ENCODE results near the gene DAB1.

DAB1 gene

GRCh38 chr1:57017200-57017599 lies 406.7 kb downstream of the DAB1 start:
- H3K27ac ChIP-seq (ENCODE audit: extremely low read depth, low read depth, low read length), result no peak overlapping the region
- ChIA-PET CTCF (interaction anchor here (0.7 to 2.5 kb wide), 4 partner anchors 10 to 185 kb away, joined by 3 to 10 read pairs (median 4); no protein-coding TSS in a partner anchor), POLR2A (no interaction called here)
- no peaks in the 10 kb centered on the region for H3K4me1 ChIP-seq (ENCODE audit: control insufficient read depth, insufficient read depth, low read length)
- H3K9me3 ChIP-seq (ENCODE audit: control insufficient read depth, insufficient read depth, low read depth, low read length), result no peaks in the 10 kb centered on the region
- no peak overlapping the region for H3K4me3 ChIP-seq (ENCODE audit: low read depth, low read length)
- no peaks in the 10 kb centered on the region for H3K36me3 ChIP-seq (ENCODE audit: control insufficient read depth in 2 of 2, insufficient read depth in 1 of 2, low read length in 2 of 2)
- TF ChIP-seq, protein P1, sequence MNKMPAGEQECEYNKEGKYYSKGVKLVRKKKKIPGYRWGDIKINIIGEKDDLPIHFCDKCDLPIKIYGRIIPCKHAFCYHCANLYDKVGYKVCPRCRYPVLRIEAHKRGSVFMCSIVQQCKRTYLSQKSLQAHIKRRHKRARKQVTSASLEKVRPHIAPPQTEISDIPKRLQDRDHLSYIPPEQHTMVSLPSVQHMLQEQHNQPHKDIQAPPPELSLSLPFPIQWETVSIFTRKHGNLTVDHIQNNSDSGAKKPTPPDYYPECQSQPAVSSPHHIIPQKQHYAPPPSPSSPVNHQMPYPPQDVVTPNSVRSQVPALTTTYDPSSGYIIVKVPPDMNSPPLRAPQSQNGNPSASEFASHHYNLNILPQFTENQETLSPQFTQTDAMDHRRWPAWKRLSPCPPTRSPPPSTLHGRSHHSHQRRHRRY (tag by site-specific recombination; IDR thresholded peaks at IDR 0.05), result no peak
- no peak for TF ChIP-seq ZBTB7A (tag by site-specific recombination; IDR thresholded peaks at IDR 0.05; ENCODE audit: low read depth)
- TF ChIP-seq SCRT2 (tag by site-specific recombination; IDR thresholded peaks at IDR 0.05), result no peak
- TF ChIP-seq ZSCAN23 (tag by site-specific recombination; IDR thresholded peaks at IDR 0.05), result no peak
- TF ChIP-seq ZNF654 (tag by site-specific recombination; IDR thresholded peaks at IDR 0.05; ENCODE audit: low read depth), result no peak
- no peak for TF ChIP-seq ZNF501 (tag by site-specific recombination; IDR thresholded peaks at IDR 0.05)
- TF ChIP-seq, protein P2, sequence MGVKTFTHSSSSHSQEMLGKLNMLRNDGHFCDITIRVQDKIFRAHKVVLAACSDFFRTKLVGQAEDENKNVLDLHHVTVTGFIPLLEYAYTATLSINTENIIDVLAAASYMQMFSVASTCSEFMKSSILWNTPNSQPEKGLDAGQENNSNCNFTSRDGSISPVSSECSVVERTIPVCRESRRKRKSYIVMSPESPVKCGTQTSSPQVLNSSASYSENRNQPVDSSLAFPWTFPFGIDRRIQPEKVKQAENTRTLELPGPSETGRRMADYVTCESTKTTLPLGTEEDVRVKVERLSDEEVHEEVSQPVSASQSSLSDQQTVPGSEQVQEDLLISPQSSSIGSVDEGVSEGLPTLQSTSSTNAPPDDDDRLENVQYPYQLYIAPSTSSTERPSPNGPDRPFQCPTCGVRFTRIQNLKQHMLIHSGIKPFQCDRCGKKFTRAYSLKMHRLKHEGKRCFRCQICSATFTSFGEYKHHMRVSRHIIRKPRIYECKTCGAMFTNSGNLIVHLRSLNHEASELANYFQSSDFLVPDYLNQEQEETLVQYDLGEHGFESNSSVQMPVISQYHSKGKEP (tag by site-specific recombination; IDR thresholded peaks at IDR 0.05), result no peak
- TF ChIP-seq ZNF623 (tag by site-specific recombination; IDR thresholded peaks at IDR 0.05), result no peak
- no peak for TF ChIP-seq CTCF (tag by site-specific recombination; IDR thresholded peaks at IDR 0.05)

DNA sequence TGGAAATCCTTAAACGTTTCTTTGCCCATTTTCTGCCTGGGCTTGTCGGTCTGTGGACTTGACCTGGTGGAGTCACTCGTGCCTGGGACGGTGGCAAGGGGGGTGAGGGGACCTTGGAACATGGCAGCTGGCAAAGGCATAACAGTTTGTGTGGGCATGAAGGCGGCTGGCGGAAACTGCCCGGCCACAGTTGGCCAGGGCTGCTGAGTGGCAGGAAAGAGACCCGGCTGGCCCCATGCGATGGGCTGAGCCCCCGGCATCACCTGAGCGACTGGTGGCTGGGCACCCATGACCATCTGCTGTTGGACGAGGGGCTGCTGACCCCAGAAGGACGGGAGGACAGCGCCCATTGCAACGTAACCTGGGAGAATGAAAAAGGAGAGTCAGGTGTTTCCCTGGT lies 408.8 kb downstream of the DAB1 start:
- ChIA-PET POLR2A (no interaction called here), CTCF (no interaction called here)
- H3K9me3 ChIP-seq (ENCODE audit: control insufficient read depth, insufficient read depth, low read depth, low read length), result no peaks in the 10 kb centered on the region
- no peak overlapping the region for H3K27ac ChIP-seq (ENCODE audit: extremely low read depth, low read depth, low read length)
- H3K4me3 ChIP-seq (ENCODE audit: low read depth, low read length), result no peak overlapping the region
- TF ChIP-seq ZSCAN30 (tag by site-specific recombination; IDR thresholded peaks at IDR 0.05) (no peak), KLF16 (tag by site-specific recombination; IDR thresholded peaks at IDR 0.05) (no peak)
- no peaks in the 10 kb centered on the region for H3K36me3 ChIP-seq (ENCODE audit: control insufficient read depth in 2 of 2, insufficient read depth in 1 of 2, low read length in 2 of 2)
- H3K4me1 ChIP-seq (ENCODE audit: control insufficient read depth, insufficient read depth, low read length), result no peaks in the 10 kb centered on the region

DNA sequence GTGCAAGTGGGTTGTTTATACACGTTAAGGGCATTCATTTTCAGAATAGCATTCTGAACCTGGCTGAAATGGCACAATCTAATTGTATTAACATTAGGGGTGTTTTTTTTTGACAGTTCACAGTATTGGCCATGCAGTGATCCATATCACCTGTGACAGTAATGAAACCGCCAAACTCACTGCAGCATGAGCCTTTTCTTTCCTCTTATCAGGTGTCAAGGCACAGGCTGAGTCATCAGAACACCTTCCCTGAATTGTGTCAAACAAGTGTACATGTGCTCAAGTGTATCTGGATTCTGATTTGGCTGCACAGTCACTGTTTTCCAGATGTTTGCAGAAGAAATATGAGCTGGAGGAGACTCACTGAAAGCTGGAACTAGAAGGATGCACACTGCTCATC lies 410.3 kb downstream of the DAB1 start:
- ChIA-PET CTCF (interaction anchor here (0.6 kb wide), 1 partner anchor 10 kb away, joined by 3 read pairs; no protein-coding TSS in a partner anchor), POLR2A (no interaction called here)
- Histone ChIP-seq H3K36me3 (ENCODE audit: control insufficient read depth in 2 of 2, insufficient read depth in 1 of 2, low read length in 2 of 2) (no peaks in the 10 kb centered on the region), H3K27ac (ENCODE audit: extremely low read depth, low read depth, low read length) (no peak overlapping the region), H3K4me3 (ENCODE audit: low read depth, low read length) (no peak overlapping the region), H3K4me1 (ENCODE audit: control insufficient read depth, insufficient read depth, low read length) (no peaks in the 10 kb centered on the region), H3K9me3 (ENCODE audit: control insufficient read depth, insufficient read depth, low read depth, low read length) (no peaks in the 10 kb centered on the region)
- TF ChIP-seq ZBTB11 (tag by site-specific recombination; conservative IDR thresholded peaks at IDR 0.05; ENCODE audit: low read depth) (no peak), ZNF747 (tag by site-specific recombination; IDR thresholded peaks at IDR 0.05) (no peak), ZNF202 (tag by site-specific recombination; IDR thresholded peaks at IDR 0.05; ENCODE audit: borderline replicate concordance) (no peak), ZNF2 (tag by site-specific recombination; IDR thresholded peaks at IDR 0.05) (no peak), RBAK (tag by site-specific recombination; IDR thresholded peaks at IDR 0.05) (no peak), ZNF558 (tag by site-specific recombination; IDR thresholded peaks at IDR 0.05) (no peak), ZFHX2 (tag by site-specific recombination; conservative IDR thresholded peaks at IDR 0.05) (no peak), ZNF174 (tag by site-specific recombination; IDR thresholded peaks at IDR 0.05) (no peak), ZNF623 (tag by site-specific recombination; IDR thresholded peaks at IDR 0.05) (no peak), ZNF610 (tag by site-specific recombination; IDR thresholded peaks at IDR 0.05; ENCODE audit: borderline replicate concordance) (no peak), ZSCAN30 (tag by site-specific recombination; IDR thresholded peaks at IDR 0.05) (no peak), YY1 (tag by site-specific recombination; IDR thresholded peaks at IDR 0.05) (no peak)
- TF ChIP-seq, protein P3, sequence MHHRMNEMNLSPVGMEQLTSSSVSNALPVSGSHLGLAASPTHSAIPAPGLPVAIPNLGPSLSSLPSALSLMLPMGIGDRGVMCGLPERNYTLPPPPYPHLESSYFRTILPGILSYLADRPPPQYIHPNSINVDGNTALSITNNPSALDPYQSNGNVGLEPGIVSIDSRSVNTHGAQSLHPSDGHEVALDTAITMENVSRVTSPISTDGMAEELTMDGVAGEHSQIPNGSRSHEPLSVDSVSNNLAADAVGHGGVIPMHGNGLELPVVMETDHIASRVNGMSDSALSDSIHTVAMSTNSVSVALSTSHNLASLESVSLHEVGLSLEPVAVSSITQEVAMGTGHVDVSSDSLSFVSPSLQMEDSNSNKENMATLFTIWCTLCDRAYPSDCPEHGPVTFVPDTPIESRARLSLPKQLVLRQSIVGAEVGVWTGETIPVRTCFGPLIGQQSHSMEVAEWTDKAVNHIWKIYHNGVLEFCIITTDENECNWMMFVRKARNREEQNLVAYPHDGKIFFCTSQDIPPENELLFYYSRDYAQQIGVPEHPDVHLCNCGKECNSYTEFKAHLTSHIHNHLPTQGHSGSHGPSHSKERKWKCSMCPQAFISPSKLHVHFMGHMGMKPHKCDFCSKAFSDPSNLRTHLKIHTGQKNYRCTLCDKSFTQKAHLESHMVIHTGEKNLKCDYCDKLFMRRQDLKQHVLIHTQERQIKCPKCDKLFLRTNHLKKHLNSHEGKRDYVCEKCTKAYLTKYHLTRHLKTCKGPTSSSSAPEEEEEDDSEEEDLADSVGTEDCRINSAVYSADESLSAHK (tag by site-specific recombination; IDR thresholded peaks at IDR 0.05), result no peak
